ENCODE measurements around the gene STAC2.

GRCh38 chr17:39223907-39224777 is 1.6 kb downstream of the STAC2 start:
- no peak for TF ChIP-seq POLR2AphosphoS5 (IDR thresholded peaks at IDR 0.05; ENCODE audit: borderline replicate concordance, low read depth, low read length)
- no peak for TF ChIP-seq EZH2 (IDR thresholded peaks at IDR 0.05)
- no peak for TF ChIP-seq FOXP2 (optimal IDR thresholded peaks at IDR 0.05; ENCODE audit: control extremely low read depth, extremely low read length, insufficient read depth)

Measured in SK-N-MC (cell line).